Measurements from ENCODE around the gene EXOC6. TPM values are rescaled to one million over a fixed set of nuclear protein-coding genes. Genes with fewer than 3 reads are reported as not detected.

EXOC6 gene
- polyA plus RNA-seq, 1 donor (not counting 4 experiments of a cell fraction or from before 2014, with no cell fraction given), result 1.2 TPM

GRCh38 chr10:92999191-92999590, 150.9 kb downstream of the EXOC6 start:
- Histone ChIP-seq H3K9me3 (ENCODE audit: control insufficient read depth, low read depth, low read length) (no peaks in the 10 kb centered on the region), H3K79me2 (ENCODE audit: control insufficient read depth, insufficient read depth, low read length) (no peaks in the 10 kb centered on the region), H3K9ac (ENCODE audit: control insufficient read depth, extremely low read depth, insufficient read depth, low read length) (no peak overlapping the region), H4K20me1 (ENCODE audit: control insufficient read depth, extremely low read depth, insufficient read depth, low read length) (no peaks in the 10 kb centered on the region), H3K4me3 (ENCODE audit: control insufficient read depth in 2 of 3, extremely low read depth in 1 of 3, insufficient read depth in 2 of 3, low read depth in 1 of 3, low read length in 3 of 3) (no peak overlapping the region), H3K4me1 (ENCODE audit: control insufficient read depth, extremely low read depth, insufficient read depth, low read length) (no peaks in the 10 kb centered on the region), H3K27me3 (ENCODE audit: control insufficient read depth, extremely low read depth, insufficient read depth, low read length) (no peaks in the 10 kb centered on the region), H3K4me2 (ENCODE audit: control insufficient read depth, extremely low read depth, insufficient read depth, low read depth, low read length) (no peak overlapping the region), H3K9me1 (ENCODE audit: control insufficient read depth, extremely low read depth, insufficient read depth, low read length) (no peaks in the 10 kb centered on the region), H3K27ac (ENCODE audit: control insufficient read depth, insufficient read depth, low read length) (no peak overlapping the region), H2AFZ (ENCODE audit: control insufficient read depth, low read length) (no peak overlapping the region), H3K36me3 (ENCODE audit: control insufficient read depth in 2 of 2, extremely low read depth in 1 of 2, insufficient read depth in 2 of 2, low read length in 2 of 2) (no peaks in the 10 kb centered on the region)
- dilution Hi-C loops (cut with MboI; ENCODE audit: extremely low pct_ligation_motif_present, low sequenced_read_pairs), result no loop called here
- TF ChIP-seq CTCF (optimal IDR thresholded peaks at IDR 0.05 in 1 of 3, IDR thresholded peaks at IDR 0.05 in 1 of 3, conservative IDR thresholded peaks at IDR 0.05 in 1 of 3; ENCODE audit: extremely low read depth in 1 of 3, insufficient read depth in 2 of 3, low read length in 3 of 3), result no peak
- FAIRE-seq, result no peak
- no peak for DNase-seq (ENCODE audit: low read depth, low spot score)

- Histone ChIP-seq H3K4me2 (ENCODE audit: control insufficient read depth, extremely low read depth, insufficient read depth, low read depth, low read length) (no peak overlapping the region), H3K4me1 (ENCODE audit: control insufficient read depth, extremely low read depth, insufficient read depth, low read length) (no peaks in the 10 kb centered on the region), H3K79me2 (ENCODE audit: control insufficient read depth, insufficient read depth, low read length) (no peaks in the 10 kb centered on the region), H3K9ac (ENCODE audit: control insufficient read depth, extremely low read depth, insufficient read depth, low read length) (no peak overlapping the region), H3K36me3 (ENCODE audit: control insufficient read depth in 2 of 2, extremely low read depth in 1 of 2, insufficient read depth in 2 of 2, low read length in 2 of 2) (no peaks in the 10 kb centered on the region), H3K4me3 (ENCODE audit: control insufficient read depth in 2 of 3, extremely low read depth in 1 of 3, insufficient read depth in 2 of 3, low read depth in 1 of 3, low read length in 3 of 3) (no peak overlapping the region), H2AFZ (ENCODE audit: control insufficient read depth, low read length) (no peak overlapping the region), H3K9me1 (ENCODE audit: control insufficient read depth, extremely low read depth, insufficient read depth, low read length) (no peaks in the 10 kb centered on the region), H3K27ac (ENCODE audit: control insufficient read depth, insufficient read depth, low read length) (no peak overlapping the region), H3K27me3 (ENCODE audit: control insufficient read depth, extremely low read depth, insufficient read depth, low read length) (no peaks in the 10 kb centered on the region), H3K9me3 (ENCODE audit: control insufficient read depth, low read depth, low read length) (no peaks in the 10 kb centered on the region), H4K20me1 (ENCODE audit: control insufficient read depth, extremely low read depth, insufficient read depth, low read length) (no peaks in the 10 kb centered on the region)
- FAIRE-seq (peak; percentile 72), DNase-seq (ENCODE audit: low read depth, low spot score) (no peak)
- dilution Hi-C loops (cut with MboI; ENCODE audit: extremely low pct_ligation_motif_present, low sequenced_read_pairs), result no loop called here
- TF ChIP-seq CTCF (optimal IDR thresholded peaks at IDR 0.05 in 1 of 3, IDR thresholded peaks at IDR 0.05 in 1 of 3, conservative IDR thresholded peaks at IDR 0.05 in 1 of 3; ENCODE audit: extremely low read depth in 1 of 3, insufficient read depth in 2 of 3, low read length in 3 of 3), result peak; percentile 44 to 54 (median 45)
- TF ChIP-seq EZH2 (IDR thresholded peaks at IDR 0.05; ENCODE audit: low read length), result no peak
Measured at GRCh38 chr10:93006435-93007039, 158.2 kb downstream of the EXOC6 start.
